Measurements from ENCODE around the gene IPMK. TPM values are rescaled to one million over a fixed set of nuclear protein-coding genes. Genes with fewer than 3 reads are reported as not detected.

IPMK gene
- total and polyA plus RNA-seq, 5 donors from 2014 or later: 1.3 to 4.2 (median 2.1) TPM

- ATAC-seq (ENCODE audit: low read depth in 2 of 2): no peak
- Mint-ChIP-seq H3K4me1 (no peaks in the 10 kb centered on the region), H3K9me3 (peaks cover 0 to 1% (median 0%) of the 10 kb centered on the region in 7 donors), H3K27me3 (peaks cover 5% of the 10 kb centered on the region), H3K27ac (no peak overlapping the region), H3K4me3 (no peak overlapping the region), H3K36me3 (no peaks in the 10 kb centered on the region)
- Histone ChIP-seq H3K27ac (ENCODE audit: insufficient read depth, low read length, poor library complexity, severe bottlenecking) (no peak overlapping the region), H3K4me1 (ENCODE audit: control insufficient read depth, insufficient read depth, low read length, poor library complexity, severe bottlenecking) (no peaks in the 10 kb centered on the region), H3K27me3 (ENCODE audit: control insufficient read depth, insufficient read depth, low read length) (peaks cover 4% of the 10 kb centered on the region), H3K9me3 (ENCODE audit: control insufficient read depth in 2 of 2, low read length in 2 of 2) (no peaks in the 10 kb centered on the region), H3K36me3 (ENCODE audit: control insufficient read depth, insufficient read depth, low read length) (no peaks in the 10 kb centered on the region), H3K4me3 (ENCODE audit: low read depth, low read length) (no peak overlapping the region)
- DNase-seq: no peak
These were observed 88.5 kb downstream of the IPMK start for GRCh38 chr10:58179238-58179637.

- DNase-seq (no peak), ATAC-seq (ENCODE audit: low read depth in 2 of 2) (no peak)
- Mint-ChIP-seq H3K4me1 (no peaks in the 10 kb centered on the region), H3K4me3 (no peak overlapping the region), H3K27me3 (peaks cover 4% of the 10 kb centered on the region), H3K27ac (no peak overlapping the region), H3K36me3 (no peaks in the 10 kb centered on the region), H3K9me3 (peaks cover 0 to 1% (median 0%) of the 10 kb centered on the region in 7 donors)
- H3K27ac ChIP-seq (ENCODE audit: insufficient read depth, low read length, poor library complexity, severe bottlenecking): no peak overlapping the region
- no peaks in the 10 kb centered on the region for H3K4me1 ChIP-seq (ENCODE audit: control insufficient read depth, insufficient read depth, low read length, poor library complexity, severe bottlenecking)
- peaks cover 4% of the 10 kb centered on the region for H3K27me3 ChIP-seq (ENCODE audit: control insufficient read depth, insufficient read depth, low read length)
- no peaks in the 10 kb centered on the region for H3K36me3 ChIP-seq (ENCODE audit: control insufficient read depth, insufficient read depth, low read length)
- no peak overlapping the region for H3K4me3 ChIP-seq (ENCODE audit: low read depth, low read length)
- no peaks in the 10 kb centered on the region for H3K9me3 ChIP-seq (ENCODE audit: control insufficient read depth in 2 of 2, low read length in 2 of 2)
These were observed 88.9 kb downstream of the IPMK start for GRCh38 chr10:58178811-58179210.

DNA sequence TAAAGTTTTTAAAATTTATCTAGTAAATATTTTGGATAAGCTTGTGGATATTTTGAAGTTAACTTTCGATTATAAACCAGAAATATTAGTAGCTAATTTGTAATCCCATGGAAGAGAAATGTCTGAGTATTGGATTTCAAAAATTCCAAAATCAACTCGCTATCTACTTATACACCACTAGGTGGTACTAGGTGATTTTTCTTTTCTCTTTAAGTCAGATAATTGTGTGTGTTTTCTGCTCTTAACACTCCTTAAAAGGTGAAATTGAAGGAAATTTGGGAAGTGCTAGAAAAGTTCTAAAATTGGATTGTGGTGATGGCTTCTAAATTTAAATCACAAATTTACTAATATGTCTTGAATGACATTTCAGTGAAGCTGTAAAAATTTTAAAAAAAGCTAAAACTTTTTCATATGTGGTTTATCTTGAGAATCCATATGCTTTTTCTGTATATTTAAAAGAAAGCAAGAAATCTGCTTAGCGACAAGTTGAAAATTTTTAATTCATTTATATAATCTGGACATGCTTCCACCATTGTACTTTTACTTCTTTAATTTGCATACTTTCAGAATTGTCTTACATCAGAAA, 90.2 kb downstream of the IPMK start:
- Mint-ChIP-seq H3K4me1 (no peaks in the 10 kb centered on the region), H3K9me3 (no peaks in the 10 kb centered on the region), H3K36me3 (no peaks in the 10 kb centered on the region), H3K4me3 (no peak overlapping the region), H3K27me3 (peaks cover 4% of the 10 kb centered on the region), H3K27ac (no peak overlapping the region)
- no peaks in the 10 kb centered on the region for H3K9me3 ChIP-seq (ENCODE audit: control insufficient read depth in 2 of 2, low read length in 2 of 2)
- H3K27ac ChIP-seq (ENCODE audit: insufficient read depth, low read length, poor library complexity, severe bottlenecking): no peak overlapping the region
- H3K4me1 ChIP-seq (ENCODE audit: control insufficient read depth, insufficient read depth, low read length, poor library complexity, severe bottlenecking): no peaks in the 10 kb centered on the region
- DNase-seq (peak in 2 of 3 donors; percentile 15 to 17), ATAC-seq (ENCODE audit: low read depth in 2 of 2) (no peak)
- H3K36me3 ChIP-seq (ENCODE audit: control insufficient read depth, insufficient read depth, low read length): no peaks in the 10 kb centered on the region
- no peak overlapping the region for H3K4me3 ChIP-seq (ENCODE audit: low read depth, low read length)
- H3K27me3 ChIP-seq (ENCODE audit: control insufficient read depth, insufficient read depth, low read length): peaks cover 4% of the 10 kb centered on the region

DNA sequence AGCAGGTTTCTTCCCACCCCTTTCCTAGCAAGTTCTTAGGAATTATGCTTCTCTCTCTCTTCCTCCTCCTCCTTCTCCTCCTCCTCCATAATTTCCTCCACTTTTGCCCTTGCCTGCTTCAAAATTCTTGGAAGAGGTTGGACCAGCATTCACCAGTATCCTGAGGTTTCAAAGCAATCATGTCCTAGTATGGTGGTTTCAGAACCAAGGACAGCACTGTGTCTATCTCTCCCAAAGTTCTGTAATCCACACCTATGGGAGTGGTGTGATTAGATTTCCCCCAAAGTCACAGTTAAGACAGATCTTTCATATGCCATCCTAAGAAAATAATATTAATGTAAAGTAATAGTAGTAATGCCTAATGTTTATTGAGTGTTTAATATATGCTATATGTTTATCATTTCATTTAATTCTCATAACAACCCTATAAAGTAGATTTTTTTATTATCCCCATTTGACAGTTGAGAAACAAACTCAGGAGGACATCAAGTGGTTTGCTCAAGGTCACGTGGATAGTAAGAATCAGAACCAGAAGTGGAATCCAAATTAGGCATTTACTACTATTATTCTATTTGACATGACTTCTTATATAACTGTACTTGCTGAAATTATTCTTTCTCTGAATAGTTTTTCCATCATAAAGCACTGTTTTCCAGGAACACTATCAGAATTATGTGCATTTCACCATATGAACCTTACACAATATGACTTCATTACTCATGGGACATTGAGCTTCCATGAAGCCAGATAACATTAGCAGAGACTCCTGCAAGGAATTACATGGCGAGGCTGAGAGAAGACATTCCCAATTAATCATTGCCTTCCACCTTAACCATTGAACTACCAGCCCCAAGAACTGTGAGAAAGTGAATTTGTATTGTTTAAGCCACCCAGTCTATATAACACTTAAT, 91.4 kb downstream of the IPMK start:
- ATAC-seq (ENCODE audit: low read depth in 2 of 2) (no peak), DNase-seq (no peak)
- no peaks in the 10 kb centered on the region for H3K9me3 Mint-ChIP-seq
- peaks cover 3% of the 10 kb centered on the region for H3K27me3 ChIP-seq (ENCODE audit: control insufficient read depth, insufficient read depth, low read length)
- no peak overlapping the region for H3K4me3 ChIP-seq (ENCODE audit: low read depth, low read length)
- H3K4me3 Mint-ChIP-seq: no peak overlapping the region
- H3K27ac Mint-ChIP-seq: peak overlapping the region in 1 of 3 donors; percentile 5
- H3K36me3 Mint-ChIP-seq: no peaks in the 10 kb centered on the region
- no peaks in the 10 kb centered on the region for H3K36me3 ChIP-seq (ENCODE audit: control insufficient read depth, insufficient read depth, low read length)
- H3K27me3 Mint-ChIP-seq: peaks cover 4% of the 10 kb centered on the region
- H3K9me3 ChIP-seq (ENCODE audit: control insufficient read depth in 2 of 2, low read length in 2 of 2): no peaks in the 10 kb centered on the region
- H3K27ac ChIP-seq (ENCODE audit: insufficient read depth, low read length, poor library complexity, severe bottlenecking): no peak overlapping the region
- no peaks in the 10 kb centered on the region for H3K4me1 ChIP-seq (ENCODE audit: control insufficient read depth, insufficient read depth, low read length, poor library complexity, severe bottlenecking)
- no peaks in the 10 kb centered on the region for H3K4me1 Mint-ChIP-seq

DNA sequence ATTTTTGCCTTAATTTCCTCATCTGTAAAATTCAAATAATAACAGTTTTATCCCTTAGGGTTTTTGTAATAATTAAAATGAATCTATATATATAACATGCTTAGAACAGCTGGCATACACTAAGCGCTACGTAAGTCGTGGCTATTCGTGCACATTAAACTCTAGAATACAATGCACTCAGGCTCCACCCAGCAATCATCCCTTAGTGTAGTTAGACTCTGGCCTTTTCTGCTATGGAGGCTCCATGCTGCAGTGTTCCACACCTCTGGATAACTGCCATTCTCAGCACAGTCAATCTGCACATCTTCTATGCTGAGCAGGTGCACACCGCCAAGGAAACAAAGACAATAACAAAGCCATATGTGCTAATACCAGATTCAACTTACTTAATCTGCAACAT, 92.9 kb downstream of the IPMK start:
- DNase-seq (no peak), ATAC-seq (ENCODE audit: low read depth in 2 of 2) (no peak)
- H3K36me3 ChIP-seq (ENCODE audit: control insufficient read depth, insufficient read depth, low read length): no peaks in the 10 kb centered on the region
- H3K36me3 Mint-ChIP-seq: no peaks in the 10 kb centered on the region
- peaks cover 4% of the 10 kb centered on the region for H3K27me3 Mint-ChIP-seq
- no peaks in the 10 kb centered on the region for H3K27me3 ChIP-seq (ENCODE audit: control insufficient read depth, insufficient read depth, low read length)
- H3K4me1 ChIP-seq (ENCODE audit: control insufficient read depth, insufficient read depth, low read length, poor library complexity, severe bottlenecking): no peaks in the 10 kb centered on the region
- H3K9me3 Mint-ChIP-seq: no peaks in the 10 kb centered on the region
- H3K4me1 Mint-ChIP-seq: no peaks in the 10 kb centered on the region
- no peak overlapping the region for H3K4me3 Mint-ChIP-seq
- H3K27ac Mint-ChIP-seq: no peak overlapping the region
- no peak overlapping the region for H3K27ac ChIP-seq (ENCODE audit: insufficient read depth, low read length, poor library complexity, severe bottlenecking)
- no peaks in the 10 kb centered on the region for H3K9me3 ChIP-seq (ENCODE audit: control insufficient read depth in 2 of 2, low read length in 2 of 2)
- H3K4me3 ChIP-seq (ENCODE audit: low read depth, low read length): no peak overlapping the region

GRCh38 chr10:58173391-58173790, 94.3 kb downstream of the IPMK start:
- H3K36me3 Mint-ChIP-seq: no peaks in the 10 kb centered on the region
- H3K4me1 Mint-ChIP-seq: no peaks in the 10 kb centered on the region
- peaks cover 4% of the 10 kb centered on the region for H3K27me3 Mint-ChIP-seq
- ATAC-seq (ENCODE audit: low read depth in 2 of 2) (no peak), DNase-seq (no peak)
- no peaks in the 10 kb centered on the region for H3K9me3 Mint-ChIP-seq
- H3K27ac ChIP-seq (ENCODE audit: insufficient read depth, low read length, poor library complexity, severe bottlenecking): no peak overlapping the region
- H3K36me3 ChIP-seq (ENCODE audit: control insufficient read depth, insufficient read depth, low read length): no peaks in the 10 kb centered on the region
- H3K27me3 ChIP-seq (ENCODE audit: control insufficient read depth, insufficient read depth, low read length): no peaks in the 10 kb centered on the region
- H3K4me3 Mint-ChIP-seq: no peak overlapping the region
- H3K4me1 ChIP-seq (ENCODE audit: control insufficient read depth, insufficient read depth, low read length, poor library complexity, severe bottlenecking): no peaks in the 10 kb centered on the region
- H3K9me3 ChIP-seq (ENCODE audit: control insufficient read depth in 2 of 2, low read length in 2 of 2): no peaks in the 10 kb centered on the region
- H3K4me3 ChIP-seq (ENCODE audit: low read depth, low read length): no peak overlapping the region
- no peak overlapping the region for H3K27ac Mint-ChIP-seq

GRCh38 chr10:58171146-58171545, 96.5 kb downstream of the IPMK start:
- no peaks in the 10 kb centered on the region for H3K36me3 Mint-ChIP-seq
- H3K4me3 Mint-ChIP-seq: no peak overlapping the region
- ATAC-seq (ENCODE audit: low read depth in 2 of 2) (no peak), DNase-seq (no peak)
- Histone ChIP-seq H3K4me1 (ENCODE audit: control insufficient read depth, insufficient read depth, low read length, poor library complexity, severe bottlenecking) (no peaks in the 10 kb centered on the region), H3K4me3 (ENCODE audit: low read depth, low read length) (no peak overlapping the region), H3K27me3 (ENCODE audit: control insufficient read depth, insufficient read depth, low read length) (peaks cover 4% of the 10 kb centered on the region), H3K36me3 (ENCODE audit: control insufficient read depth, insufficient read depth, low read length) (no peaks in the 10 kb centered on the region), H3K27ac (ENCODE audit: insufficient read depth, low read length, poor library complexity, severe bottlenecking) (no peak overlapping the region), H3K9me3 (ENCODE audit: control insufficient read depth in 2 of 2, low read length in 2 of 2) (no peaks in the 10 kb centered on the region)
- peaks cover 4% of the 10 kb centered on the region for H3K27me3 Mint-ChIP-seq
- H3K9me3 Mint-ChIP-seq: no peaks in the 10 kb centered on the region
- H3K4me1 Mint-ChIP-seq: no peaks in the 10 kb centered on the region
- H3K27ac Mint-ChIP-seq: no peak overlapping the region

GRCh38 chr10:58164517-58164916, 103.2 kb downstream of the IPMK start:
- Mint-ChIP-seq H3K4me1 (no peaks in the 10 kb centered on the region), H3K4me3 (no peak overlapping the region), H3K9me3 (peaks cover 0 to 2% (median 0%) of the 10 kb centered on the region in 7 donors), H3K27ac (no peak overlapping the region), H3K36me3 (no peaks in the 10 kb centered on the region), H3K27me3 (no peaks in the 10 kb centered on the region)
- DNase-seq (no peak), ATAC-seq (ENCODE audit: low read depth in 2 of 2) (no peak)
- Histone ChIP-seq H3K4me3 (ENCODE audit: low read depth, low read length) (no peak overlapping the region), H3K9me3 (ENCODE audit: control insufficient read depth in 2 of 2, low read length in 2 of 2) (no peaks in the 10 kb centered on the region), H3K36me3 (ENCODE audit: control insufficient read depth, insufficient read depth, low read length) (no peaks in the 10 kb centered on the region), H3K4me1 (ENCODE audit: control insufficient read depth, insufficient read depth, low read length, poor library complexity, severe bottlenecking) (no peaks in the 10 kb centered on the region), H3K27ac (ENCODE audit: insufficient read depth, low read length, poor library complexity, severe bottlenecking) (no peak overlapping the region), H3K27me3 (ENCODE audit: control insufficient read depth, insufficient read depth, low read length) (peaks cover 4% of the 10 kb centered on the region)
